HEK293T (cell line): ENCODE measurements around the gene CNOT1.
A peak's percentile ranks its signal among the peaks of the same experiment; 100 is the strongest.
"Not testable (repeated sequence)": the region's sequence is repeated elsewhere in the genome, so short reads cannot be mapped to it uniquely, and the experiment has no call there.

ENCODE experiments used
- CTCF ChIA-PET: fragments of 350-600 bp; formaldehyde crosslinking; extraction: SDS; loops from one replicate; lab custom pipeline; 2021; ENCODE audit warnings: antibody characterized with exemption, inconsistent platforms; lab: Yijun Ruan, JAX
- POLR2A ChIA-PET: fragments of 350-600 bp; formaldehyde crosslinking; extraction: SDS; loops from one replicate; lab custom pipeline; 2020; ENCODE audit warnings: antibody characterized with exemption, inconsistent platforms; lab: Yijun Ruan, JAX
- DNase-seq: peaks from one replicate; pipeline ENCODE4 v3.0.0; 2012; ENCODE audit warnings: mixed read lengths; ENCODE audit errors: extremely low spot score
- ARNT ChIP-seq: fragments of 450-650 bp; IDR thresholded peaks from 2 replicates; pipeline ENCODE4 v1.6.1; 2017; ENCODE audit warnings: mild to moderate bottlenecking
- BHLHE40 ChIP-seq: fragments of 450-650 bp; IDR thresholded peaks from 2 replicates; pipeline ENCODE4 v1.6.1; 2016; ENCODE audit warnings: mild to moderate bottlenecking, moderate library complexity, borderline replicate concordance
- CTBP1 ChIP-seq: fragments of 450-650 bp; IDR thresholded peaks from 2 replicates; pipeline ENCODE4 v1.6.1; 2016; ENCODE audit warnings: borderline replicate concordance
- ELF4 ChIP-seq: fragments of 450-650 bp; IDR thresholded peaks from 2 replicates; pipeline ENCODE4 v1.6.1; 2017; ENCODE audit warnings: antibody characterized with exemption
- FOXA1 ChIP-seq: fragments of 450-650 bp; IDR thresholded peaks from 2 replicates; pipeline ENCODE4 v1.6.1; 2016; ENCODE audit warnings: mild to moderate bottlenecking
- FOXK2 ChIP-seq: fragments of 450-650 bp; IDR thresholded peaks from 2 replicates; pipeline ENCODE4 v1.6.1; 2016; ENCODE audit warnings: mild to moderate bottlenecking
- FOXM1 ChIP-seq: fragments of 450-650 bp; IDR thresholded peaks from 2 replicates; pipeline ENCODE4 v1.6.1; 2017; ENCODE audit warnings: mild to moderate bottlenecking, borderline replicate concordance
- HDGF ChIP-seq: fragments of 450-650 bp; IDR thresholded peaks from 2 replicates; pipeline ENCODE4 v1.6.1; 2017; ENCODE audit warnings: antibody characterized with exemption, borderline replicate concordance
- L3MBTL2 ChIP-seq: fragments of 450-650 bp; conservative IDR thresholded peaks from 2 replicates; pipeline ENCODE4 v1.6.1; 2016; ENCODE audit warnings: mild to moderate bottlenecking
- LEF1 ChIP-seq: fragments of 450-650 bp; IDR thresholded peaks from 2 replicates; pipeline ENCODE4 v1.6.1; 2017; ENCODE audit warnings: mild to moderate bottlenecking, borderline replicate concordance
- NFRKB ChIP-seq: fragments of 450-650 bp; IDR thresholded peaks from 2 replicates; pipeline ENCODE4 v1.6.1; 2016; ENCODE audit warnings: mild to moderate bottlenecking, moderate library complexity
- PKNOX1 ChIP-seq: fragments of 450-650 bp; IDR thresholded peaks from 2 replicates; pipeline ENCODE4 v1.6.1; 2016
- SP1 ChIP-seq: fragments of 450-650 bp; IDR thresholded peaks from 2 replicates; pipeline ENCODE4 v1.6.1; 2017
- SUZ12 ChIP-seq: fragments of 450-650 bp; IDR thresholded peaks from 2 replicates; pipeline ENCODE4 v1.6.1; 2016; ENCODE audit warnings: mild to moderate bottlenecking
- TARDBP ChIP-seq: fragments of 450-650 bp; IDR thresholded peaks from 2 replicates; pipeline ENCODE4 v1.6.1; 2016
- ZNF384 ChIP-seq: fragments of 450-650 bp; IDR thresholded peaks from 2 replicates; pipeline ENCODE4 v1.6.1; 2016

CNOT1 gene

GRCh38 chr16:58497468-58497867 is 132.2 kb downstream of the CNOT1 start:
- TF ChIP-seq SUZ12 (no peak), NFRKB (no peak), BHLHE40 (no peak), FOXK2 (no peak), LEF1 (no peak), FOXM1 (no peak), ARNT (no peak), L3MBTL2 (no peak), FOXA1 (no peak), PKNOX1 (no peak), HDGF (no peak), ELF4 (no peak), ZNF384 (no peak), CTBP1 (no peak), TARDBP (no peak), SP1 (no peak)
- ChIA-PET CTCF (interaction anchor here (0.9 kb wide), 1 partner anchor 13 kb away, joined by 3 read pairs; no protein-coding TSS in a partner anchor), POLR2A (no interaction called here)
- DNase-seq, result no peak

DNA sequence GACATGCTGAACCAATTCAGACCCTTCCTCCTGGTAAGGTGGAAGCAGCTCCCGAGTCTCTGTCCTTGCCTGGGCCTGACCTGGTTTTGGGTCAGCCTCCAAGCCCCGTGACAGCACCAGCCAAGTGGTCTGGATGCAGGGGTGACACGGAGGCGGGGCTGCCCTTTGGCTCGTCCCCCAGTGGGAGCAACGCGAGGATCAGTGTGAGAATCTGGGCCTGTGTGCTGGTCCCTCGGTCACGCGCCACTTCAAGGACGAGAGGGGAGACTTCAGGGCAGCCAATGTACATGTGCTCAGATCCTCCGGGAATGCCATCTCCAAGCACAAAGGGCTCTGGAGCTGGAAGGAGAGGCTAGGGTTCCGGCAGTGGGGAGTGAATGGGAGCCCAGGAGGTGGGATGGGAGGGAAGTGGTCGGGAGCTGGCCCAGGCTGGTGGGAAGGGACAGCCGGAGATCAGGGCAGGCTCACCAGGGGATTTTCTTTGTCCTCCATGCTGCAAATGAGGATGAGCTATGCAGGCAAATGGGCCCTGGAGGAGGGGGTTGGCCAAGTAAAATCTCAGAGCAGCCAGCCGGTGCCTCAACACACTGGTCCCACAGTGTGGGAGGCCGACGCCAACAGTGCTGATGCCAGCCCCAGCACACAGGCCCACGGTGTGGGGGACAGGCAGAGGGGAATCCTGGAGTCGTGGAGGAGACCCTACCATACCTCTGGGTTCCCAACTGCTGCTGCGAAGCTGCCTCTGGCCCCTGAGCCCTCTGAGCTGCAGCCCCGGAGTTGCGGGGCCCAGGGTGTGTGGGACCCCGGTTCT is 133.9 kb downstream of the CNOT1 start:
- CTCF ChIA-PET, result interaction anchor here (0.6 kb wide), 3 partner anchors 20 to 260 kb away, joined by 3 to 5 read pairs (median 5); no protein-coding TSS in a partner anchor
- TF ChIP-seq SUZ12, result no peak
- TF ChIP-seq FOXK2, result no peak
- no peak for TF ChIP-seq FOXA1
- POLR2A ChIA-PET, result no interaction called here
- no peak for DNase-seq

DNA sequence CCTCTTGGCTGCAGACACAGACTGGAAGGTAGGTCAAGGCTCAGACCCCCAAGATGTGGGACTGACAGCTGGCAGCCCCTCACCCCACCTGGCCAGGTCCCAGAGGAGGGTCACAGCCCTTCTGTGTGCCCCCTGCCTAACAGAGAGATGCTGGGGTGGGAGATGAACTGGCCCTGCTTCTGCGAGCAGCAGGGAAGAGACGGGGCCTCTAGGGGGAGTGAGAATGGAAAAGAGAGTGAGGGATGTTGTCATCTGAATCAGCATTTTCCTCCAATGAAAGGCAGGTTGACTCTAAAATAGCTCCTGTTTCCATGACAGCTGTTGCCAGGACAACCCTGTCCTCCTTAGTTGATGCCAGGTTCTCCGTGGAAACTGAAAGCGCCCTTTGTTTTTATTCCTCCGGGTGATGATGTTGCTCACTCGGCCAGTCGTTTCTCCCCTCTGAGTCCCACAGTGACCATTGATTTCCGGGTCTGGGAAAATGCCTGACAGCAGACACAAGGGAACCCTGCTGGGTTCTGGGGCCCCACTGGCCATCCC is 134.6 kb downstream of the CNOT1 start:
- CTCF ChIA-PET, result interaction anchor here (0.6 kb wide), 4 partner anchors 20 to 261 kb away, joined by 3 to 7 read pairs (median 5); no protein-coding TSS in a partner anchor
- peak; percentile 79 for DNase-seq
- POLR2A ChIA-PET, result no interaction called here

GRCh38 chr16:58493756-58494431 is 135.7 kb downstream of the CNOT1 start:
- POLR2A ChIA-PET, result interaction anchor here (1.6 kb wide), 1 partner anchor 101 kb away, joined by 4 read pairs; the partner anchor contains the start of gene GINS3
- CTCF ChIA-PET, result interaction anchor here (1.2 kb wide), 1 partner anchor 8 kb away, joined by 3 read pairs; no protein-coding TSS in a partner anchor
- no peak for DNase-seq
- TF ChIP-seq FOXA1, result no peak
- no peak for TF ChIP-seq FOXK2
- TF ChIP-seq SUZ12, result no peak
- TF ChIP-seq ARNT, result no peak

More for the DNA sequence above, 134.6 kb downstream of the CNOT1 start:
- TF ChIP-seq TARDBP, result no peak
- TF ChIP-seq LEF1, result no peak
- TF ChIP-seq FOXM1, result no peak
- no peak for TF ChIP-seq HDGF
- TF ChIP-seq SP1, result no peak
- TF ChIP-seq CTBP1, result no peak
- TF ChIP-seq PKNOX1, result no peak
- TF ChIP-seq ARNT, result no peak
- TF ChIP-seq FOXK2, result no peak
- TF ChIP-seq NFRKB, result no peak
- TF ChIP-seq L3MBTL2, result no peak
- TF ChIP-seq FOXA1, result no peak
- no peak for TF ChIP-seq BHLHE40
- no peak for TF ChIP-seq SUZ12
- TF ChIP-seq ELF4, result no peak

- ChIA-PET POLR2A (interaction anchor here (1.6 kb wide), 1 partner anchor 100 kb away, joined by 4 read pairs; the partner anchor contains the start of gene GINS3), CTCF (no interaction called here)
- DNase-seq, result no peak
- TF ChIP-seq HDGF (no peak), L3MBTL2 (no peak), BHLHE40 (no peak), SUZ12 (no peak), ARNT (no peak), ZNF384 (no peak), FOXM1 (no peak), SP1 (no peak), NFRKB (no peak), FOXA1 (no peak)
Observed at GRCh38 chr16:58492735-58493134, 136.9 kb downstream of the CNOT1 start.

DNA sequence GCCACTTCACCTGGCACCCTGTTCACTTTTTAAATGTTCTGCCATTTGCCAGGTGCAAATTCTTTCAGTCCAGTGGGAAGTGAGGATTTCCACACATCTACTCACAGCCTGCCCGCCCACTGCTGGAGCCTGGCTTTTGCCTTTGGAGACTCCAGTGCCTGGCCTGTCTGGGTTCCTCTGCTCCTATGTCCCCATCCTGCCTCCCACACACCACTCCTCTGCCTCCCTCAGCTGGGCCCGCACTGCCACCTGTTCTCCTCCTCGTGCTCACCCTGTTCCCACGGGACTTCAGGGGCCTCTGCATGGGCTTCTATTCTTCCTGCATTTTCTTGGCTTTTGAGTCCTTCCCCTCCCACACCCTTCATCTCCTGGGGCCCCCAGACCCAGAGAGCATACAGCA is 137.6 kb downstream of the CNOT1 start:
- ChIA-PET CTCF (no interaction called here), POLR2A (no interaction called here)
- TF ChIP-seq L3MBTL2 (no peak), TARDBP (no peak), SP1 (no peak), ARNT (no peak), FOXM1 (no peak), BHLHE40 (no peak), SUZ12 (no peak)
- DNase-seq, result no peak

GRCh38 chr16:58490539-58490938 is 139.1 kb downstream of the CNOT1 start:
- CTCF ChIA-PET, result interaction anchor here (1.5 kb wide), 1 partner anchor 10 kb away, joined by 3 read pairs; the partner anchor contains the start of gene NDRG4
- POLR2A ChIA-PET, DNase-seq: not testable (repeated sequence)
